ENCODE data around the gene HSPA12A.

The HSPA12A gene

GRCh38 chr10:116636976-116637375 is 105.4 kb downstream of the HSPA12A start:
- no peak overlapping the region for H3K27ac ChIP-seq

DNA sequence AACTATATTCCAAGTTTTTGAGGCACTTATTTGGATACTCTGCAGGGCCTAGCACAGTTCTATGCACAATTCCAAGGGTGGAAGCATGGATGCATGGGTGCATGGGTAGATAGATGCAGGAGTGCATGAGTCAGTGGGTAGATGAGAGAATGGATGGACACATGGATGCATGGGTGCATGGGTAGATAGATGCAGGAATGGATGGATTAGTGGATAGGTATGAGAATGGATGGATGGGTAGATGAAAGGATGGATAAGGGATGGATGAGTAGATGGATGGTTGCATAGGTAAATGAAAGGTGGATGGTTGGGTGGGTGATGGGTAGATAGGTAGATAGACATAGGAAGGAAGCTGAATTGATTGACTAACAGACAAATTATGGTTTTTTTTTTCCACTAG is 106.0 kb downstream of the HSPA12A start:
- DNase-seq (ENCODE audit: low read depth, low spot score): no peak
- no peak overlapping the region for H3K27ac ChIP-seq

More at GRCh38 chr10:116636976-116637375, 105.4 kb downstream of the HSPA12A start:
- no peak for DNase-seq (ENCODE audit: low read depth, low spot score)

- DNase-seq (ENCODE audit: low read depth, low spot score): peak; percentile 6
- no peak overlapping the region for H3K27ac ChIP-seq
These were observed 108.0 kb downstream of the HSPA12A start for GRCh38 chr10:116634126-116634975.

DNA sequence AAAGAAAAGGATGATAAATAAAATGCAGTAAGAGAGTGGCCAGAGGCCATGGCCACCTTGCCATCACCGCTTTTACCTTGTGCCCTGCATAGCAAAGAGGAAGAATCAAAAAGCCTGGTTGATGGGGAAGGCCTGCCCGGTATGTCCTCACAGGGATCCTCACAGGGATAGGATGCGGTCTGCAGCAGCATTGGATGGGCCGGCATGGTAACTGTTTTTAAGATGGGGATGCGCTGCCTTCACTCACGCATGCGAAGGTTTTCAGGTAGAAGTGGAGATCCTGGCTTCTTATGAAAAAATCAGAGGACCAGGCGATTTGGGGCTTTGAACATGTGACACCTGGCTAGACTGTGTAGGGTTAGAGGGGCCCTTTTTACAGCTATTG is 109.2 kb downstream of the HSPA12A start:
- no peak overlapping the region for H3K27ac ChIP-seq
- no peak for DNase-seq (ENCODE audit: low read depth, low spot score)

GRCh38 chr10:116632596-116633215 is 109.7 kb downstream of the HSPA12A start:
- no peak overlapping the region for H3K27ac ChIP-seq
- DNase-seq (ENCODE audit: low read depth, low spot score): no peak

- H3K27ac ChIP-seq: no peak overlapping the region
- DNase-seq (ENCODE audit: low read depth, low spot score): no peak
These were observed 110.5 kb downstream of the HSPA12A start for GRCh38 chr10:116631871-116632295.

GRCh38 chr10:116630020-116630419 is 112.3 kb downstream of the HSPA12A start:
- DNase-seq (ENCODE audit: low read depth, low spot score): no peak
- no peak overlapping the region for H3K27ac ChIP-seq

- no peak for DNase-seq (ENCODE audit: low read depth, low spot score)
- H3K27ac ChIP-seq: no peak overlapping the region
These were observed 113.0 kb downstream of the HSPA12A start for GRCh38 chr10:116629340-116629739.

- no peak overlapping the region for H3K27ac ChIP-seq
- DNase-seq (ENCODE audit: low read depth, low spot score): no peak
These were observed 114.9 kb downstream of the HSPA12A start for GRCh38 chr10:116627386-116627933.

- no peak overlapping the region for H3K27ac ChIP-seq
- no peak for DNase-seq (ENCODE audit: low read depth, low spot score)
These were observed 115.6 kb downstream of the HSPA12A start for GRCh38 chr10:116626815-116627214.

DNA sequence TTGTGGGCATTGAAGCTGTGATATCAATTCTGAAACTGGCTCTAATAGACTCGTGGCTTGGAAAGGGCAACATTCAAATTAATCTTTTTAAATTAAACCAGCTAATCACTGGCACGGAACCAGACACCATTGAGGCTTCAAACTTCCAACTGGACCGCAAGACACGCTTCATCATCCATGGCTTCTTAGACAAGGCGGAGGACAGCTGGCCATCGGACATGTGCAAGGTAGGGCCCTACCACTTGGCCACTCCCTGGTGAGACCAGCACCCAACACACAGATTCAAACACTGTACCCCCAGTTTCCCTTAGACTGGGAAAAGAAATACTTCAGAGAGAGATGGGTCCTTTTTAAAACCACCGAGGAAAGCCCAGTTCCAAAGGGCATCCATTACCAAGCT is 116.5 kb downstream of the HSPA12A start:
- DNase-seq (ENCODE audit: low read depth, low spot score): no peak
- H3K27ac ChIP-seq: no peak overlapping the region

DNA sequence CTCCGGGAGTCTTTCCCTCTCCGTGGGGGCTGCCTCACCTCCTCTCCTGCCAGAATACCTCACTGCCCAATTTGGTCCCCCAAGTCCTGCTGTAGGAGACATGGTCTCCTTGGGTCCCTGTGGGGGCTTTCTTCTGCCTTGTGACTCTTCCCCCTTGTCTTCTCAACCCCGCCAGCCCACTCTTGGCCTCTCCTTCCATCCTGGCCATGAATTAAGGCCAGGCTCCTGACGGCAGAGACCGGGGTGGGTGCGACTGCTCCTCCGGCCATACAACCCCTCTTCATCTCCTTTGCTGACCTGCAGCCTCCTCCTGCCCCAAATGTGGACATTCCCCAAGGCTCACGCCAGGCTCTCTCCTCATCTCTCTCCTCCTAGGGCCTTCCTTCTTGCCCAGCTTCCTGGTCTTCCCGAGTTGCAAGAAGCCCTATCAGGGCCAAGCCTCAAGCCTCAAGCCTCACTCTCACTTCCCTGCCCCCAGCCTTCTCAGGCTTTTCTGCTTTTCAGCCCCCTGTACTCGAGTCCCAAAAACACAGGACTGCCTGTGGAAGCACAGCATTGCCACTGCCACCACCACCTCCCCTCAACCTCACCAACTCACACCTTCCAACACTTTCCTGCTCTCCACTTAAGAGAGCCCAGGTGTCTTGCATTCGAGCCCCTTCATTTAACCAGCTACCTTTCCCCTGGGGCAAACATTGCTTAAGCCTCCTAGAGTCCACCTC is 120.3 kb downstream of the HSPA12A start:
- no peak for DNase-seq (ENCODE audit: low read depth, low spot score)
- no peak overlapping the region for H3K27ac ChIP-seq

- no peak overlapping the region for H3K27ac ChIP-seq
- DNase-seq (ENCODE audit: low read depth, low spot score): no peak
These were observed 120.9 kb downstream of the HSPA12A start for GRCh38 chr10:116621476-116621875.
